CD4-positive, alpha-beta T cell treated with Interleukin-10 for 1 hour (primary cell): ENCODE measurements around the gene TRIP10.
"Not testable (repeated sequence)": the region's sequence is repeated elsewhere in the genome, so short reads cannot be mapped to it uniquely, and the experiment has no call there.

Experiments used
- DNase-seq: peaks from one replicate; pipeline ENCODE4 v3.0.0-alpha.2; 2020

Gene TRIP10

GRCh38 chr19:6744381-6745301 is 5.2 kb downstream of the TRIP10 start:
- DNase-seq = no peak

GRCh38 chr19:6745965-6746364 is 6.5 kb downstream of the TRIP10 start:
- DNase-seq = no peak

GRCh38 chr19:6748543-6748942 is 9.1 kb downstream of the TRIP10 start:
- not testable (repeated sequence) for DNase-seq

GRCh38 chr19:6750062-6750461 is 10.6 kb downstream of the TRIP10 start:
- no peak for DNase-seq

GRCh38 chr19:6751189-6751588 is 11.7 kb downstream of the TRIP10 start:
- DNase-seq = no peak

- no peak for DNase-seq
Measured at GRCh38 chr19:6752256-6753177, 13.0 kb downstream of the TRIP10 start.

GRCh38 chr19:6753178-6754031 is 13.9 kb downstream of the TRIP10 start:
- DNase-seq = peak; percentile 86

GRCh38 chr19:6754136-6754535 is 14.7 kb downstream of the TRIP10 start:
- DNase-seq = no peak

- no peak for DNase-seq
Measured at GRCh38 chr19:6754653-6755463, 15.4 kb downstream of the TRIP10 start.

GRCh38 chr19:6760606-6761005 is 21.1 kb downstream of the TRIP10 start:
- no peak for DNase-seq

GRCh38 chr19:6761053-6761676 is 21.7 kb downstream of the TRIP10 start:
- DNase-seq = no peak

GRCh38 chr19:6762253-6762797 is 22.8 kb downstream of the TRIP10 start:
- DNase-seq = not testable (repeated sequence)

- peak; percentile 45 for DNase-seq
Measured at GRCh38 chr19:6765738-6766356, 26.4 kb downstream of the TRIP10 start.

- peak; percentile 22 for DNase-seq
Measured at GRCh38 chr19:6766357-6767080, 27.0 kb downstream of the TRIP10 start.

GRCh38 chr19:6767081-6767356 is 27.5 kb downstream of the TRIP10 start:
- peak; percentile 78 for DNase-seq

GRCh38 chr19:6767357-6768235 is 28.1 kb downstream of the TRIP10 start, which contains the start of gene SH2D3A:
Gene SH2D3A, minus strand, starts transcription at chr19:6767435. Its CDS starts 3,687 bp downstream, at chr19:6763748.
- DNase-seq = peak; percentile 97

GRCh38 chr19:6768236-6768785 is 28.8 kb downstream of the TRIP10 start:
- DNase-seq = no peak

- DNase-seq = peak; percentile 49
Measured at GRCh38 chr19:6769006-6769619, 29.6 kb downstream of the TRIP10 start.
